Measurements from ENCODE around the gene ERC2.

GRCh38 chr3:55891106-55891505 is 577.2 kb downstream of the ERC2 start:
- TF ChIP-seq POLR2AphosphoS5 (IDR thresholded peaks at IDR 0.05) (no peak), POLR2A (IDR thresholded peaks at IDR 0.05) (no peak), EP300 (IDR thresholded peaks at IDR 0.05) (no peak)
- TF ChIP-seq, protein P1, sequence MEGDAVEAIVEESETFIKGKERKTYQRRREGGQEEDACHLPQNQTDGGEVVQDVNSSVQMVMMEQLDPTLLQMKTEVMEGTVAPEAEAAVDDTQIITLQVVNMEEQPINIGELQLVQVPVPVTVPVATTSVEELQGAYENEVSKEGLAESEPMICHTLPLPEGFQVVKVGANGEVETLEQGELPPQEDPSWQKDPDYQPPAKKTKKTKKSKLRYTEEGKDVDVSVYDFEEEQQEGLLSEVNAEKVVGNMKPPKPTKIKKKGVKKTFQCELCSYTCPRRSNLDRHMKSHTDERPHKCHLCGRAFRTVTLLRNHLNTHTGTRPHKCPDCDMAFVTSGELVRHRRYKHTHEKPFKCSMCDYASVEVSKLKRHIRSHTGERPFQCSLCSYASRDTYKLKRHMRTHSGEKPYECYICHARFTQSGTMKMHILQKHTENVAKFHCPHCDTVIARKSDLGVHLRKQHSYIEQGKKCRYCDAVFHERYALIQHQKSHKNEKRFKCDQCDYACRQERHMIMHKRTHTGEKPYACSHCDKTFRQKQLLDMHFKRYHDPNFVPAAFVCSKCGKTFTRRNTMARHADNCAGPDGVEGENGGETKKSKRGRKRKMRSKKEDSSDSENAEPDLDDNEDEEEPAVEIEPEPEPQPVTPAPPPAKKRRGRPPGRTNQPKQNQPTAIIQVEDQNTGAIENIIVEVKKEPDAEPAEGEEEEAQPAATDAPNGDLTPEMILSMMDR (IDR thresholded peaks at IDR 0.05) = no peak
